ENCODE data around the gene USP3. TPM values are rescaled to one million over a fixed set of nuclear protein-coding genes. Genes with fewer than 3 reads are reported as not detected.

USP3 gene
- total and polyA plus RNA-seq, 10 donors: 29.5 to 136 (median 95.0) TPM

DNA sequence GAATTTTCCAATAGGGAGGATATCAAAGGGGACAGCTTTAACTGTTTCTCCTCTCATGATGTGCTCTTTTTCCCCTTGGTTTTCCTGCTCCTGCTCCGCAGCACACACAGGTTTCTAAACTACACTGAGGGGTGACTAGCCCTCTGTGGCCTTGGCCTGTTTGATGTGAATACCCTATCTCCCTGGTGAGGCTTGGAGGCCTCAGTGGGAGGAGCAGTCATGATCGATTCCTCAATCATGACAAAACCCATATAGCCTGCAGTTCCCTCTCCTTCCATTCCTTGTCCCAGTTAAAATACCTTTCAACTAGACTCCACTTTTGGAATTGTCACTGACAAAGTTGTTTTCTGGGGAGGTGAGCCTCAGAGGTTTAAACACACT lies 24.0 kb upstream of the USP3 start:
- no peaks in the 10 kb centered on the region for H3K27me3 ChIP-seq (replicated peaks in 1 of 7)
- intact Hi-C loops (cut with DNase I; ENCODE audit: low total_unique reads): no loop called here
- WGBS, 5 donors: 86 to 95% (median 89%) methylated on average over 2 of the region's 2 CpGs
- H3K27ac ChIP-seq: peak overlapping the region; percentile 37 to 89 (median 72)
- no peaks in the 10 kb centered on the region for H3K36me3 ChIP-seq
- DNase-seq: no peak
- H3K4me1 ChIP-seq: peaks cover 40 to 100% (median 85%) of the 10 kb centered on the region in 6 donors
- H3K9me3 ChIP-seq: no peaks in the 10 kb centered on the region
- TF ChIP-seq, protein P1, sequence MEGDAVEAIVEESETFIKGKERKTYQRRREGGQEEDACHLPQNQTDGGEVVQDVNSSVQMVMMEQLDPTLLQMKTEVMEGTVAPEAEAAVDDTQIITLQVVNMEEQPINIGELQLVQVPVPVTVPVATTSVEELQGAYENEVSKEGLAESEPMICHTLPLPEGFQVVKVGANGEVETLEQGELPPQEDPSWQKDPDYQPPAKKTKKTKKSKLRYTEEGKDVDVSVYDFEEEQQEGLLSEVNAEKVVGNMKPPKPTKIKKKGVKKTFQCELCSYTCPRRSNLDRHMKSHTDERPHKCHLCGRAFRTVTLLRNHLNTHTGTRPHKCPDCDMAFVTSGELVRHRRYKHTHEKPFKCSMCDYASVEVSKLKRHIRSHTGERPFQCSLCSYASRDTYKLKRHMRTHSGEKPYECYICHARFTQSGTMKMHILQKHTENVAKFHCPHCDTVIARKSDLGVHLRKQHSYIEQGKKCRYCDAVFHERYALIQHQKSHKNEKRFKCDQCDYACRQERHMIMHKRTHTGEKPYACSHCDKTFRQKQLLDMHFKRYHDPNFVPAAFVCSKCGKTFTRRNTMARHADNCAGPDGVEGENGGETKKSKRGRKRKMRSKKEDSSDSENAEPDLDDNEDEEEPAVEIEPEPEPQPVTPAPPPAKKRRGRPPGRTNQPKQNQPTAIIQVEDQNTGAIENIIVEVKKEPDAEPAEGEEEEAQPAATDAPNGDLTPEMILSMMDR (IDR thresholded peaks at IDR 0.05 in 8 of 11, conservative IDR thresholded peaks at IDR 0.05 in 3 of 11): no peak
- TF ChIP-seq POLR2AphosphoS5 (IDR thresholded peaks at IDR 0.05): no peak
- no peak for TF ChIP-seq POLR2A (IDR thresholded peaks at IDR 0.05)
- H3K4me3 ChIP-seq: peak overlapping the region in 1 of 8 donors; percentile 8

DNA sequence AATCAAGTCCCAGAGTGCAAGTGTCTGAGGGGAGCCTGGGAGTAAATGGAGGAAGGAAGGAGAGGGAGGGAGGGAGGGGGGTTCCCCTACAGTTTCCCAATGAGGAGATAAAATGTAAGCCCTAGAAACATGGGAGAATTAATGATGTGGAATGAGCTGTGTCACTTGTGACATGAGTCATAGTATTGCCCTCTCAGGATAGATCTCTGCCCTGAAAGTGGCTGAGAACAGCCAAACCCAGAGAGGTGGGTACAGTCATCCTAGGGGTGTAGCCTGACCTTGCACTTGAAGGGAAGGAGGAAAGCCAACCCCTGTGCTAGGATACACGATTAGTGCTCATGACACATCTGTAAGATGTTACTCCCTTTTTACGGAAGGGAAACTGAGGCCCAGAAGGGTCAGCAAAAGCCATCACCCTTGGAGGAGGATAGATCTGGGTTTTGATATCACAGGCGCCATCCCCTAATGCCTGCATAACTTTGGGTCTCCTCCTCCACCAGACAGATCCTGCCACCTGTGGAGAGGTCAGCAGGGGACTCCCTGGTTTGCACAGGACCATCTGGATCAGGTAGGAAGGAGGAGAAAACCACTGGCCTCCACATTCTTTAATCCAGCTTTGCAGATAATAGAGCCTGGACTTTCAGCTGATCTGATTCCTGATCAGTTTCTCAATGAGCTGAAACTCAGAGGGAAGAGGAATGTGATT lies 23.1 kb upstream of the USP3 start:
- DNase-seq: no peak
- Histone ChIP-seq H3K27me3 (replicated peaks in 1 of 7) (no peaks in the 10 kb centered on the region), H3K4me1 (peaks cover 35 to 100% (median 79%) of the 10 kb centered on the region in 6 donors), H3K4me3 (no peak overlapping the region), H3K9me3 (no peaks in the 10 kb centered on the region), H3K27ac (peak overlapping the region in 6 of 8 donors; percentile 60 to 89 (median 78)), H3K36me3 (no peaks in the 10 kb centered on the region)
- intact Hi-C loops (cut with DNase I; ENCODE audit: low total_unique reads): no loop called here
- TF ChIP-seq POLR2AphosphoS5 (IDR thresholded peaks at IDR 0.05) (no peak), POLR2A (IDR thresholded peaks at IDR 0.05) (no peak)
- TF ChIP-seq, protein P1 (IDR thresholded peaks at IDR 0.05 in 8 of 11, conservative IDR thresholded peaks at IDR 0.05 in 3 of 11): no peak
- WGBS, 5 donors: 61 to 86% (median 74%) methylated on average over 3 of the region's 3 CpGs

DNA sequence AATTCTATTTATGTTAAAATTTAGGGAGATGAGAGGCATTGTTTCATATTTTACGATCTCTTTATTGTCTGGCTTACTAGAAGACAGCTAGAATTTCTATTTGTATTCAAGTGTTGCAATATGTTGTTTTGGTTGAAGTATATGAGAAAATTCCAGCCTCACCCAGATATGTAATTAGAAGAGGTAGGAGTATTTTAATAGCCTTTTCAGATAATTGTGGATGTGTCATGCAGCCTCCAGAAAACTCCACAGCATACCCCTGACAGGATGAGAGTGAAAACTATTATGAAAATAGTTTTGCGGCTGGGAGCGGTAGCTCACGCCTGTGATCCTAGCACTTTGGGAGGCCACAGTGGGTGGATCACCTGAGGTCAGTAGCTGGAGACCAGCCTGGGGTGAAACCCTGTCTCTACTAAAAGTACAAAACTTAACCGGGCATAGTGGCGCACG lies 21.5 kb upstream of the USP3 start:
- intact Hi-C loops (cut with DNase I; ENCODE audit: low total_unique reads): no loop called here
- WGBS, 5 donors: 77 to 90% (median 80%) methylated on average over 7 of the region's 7 CpGs
- Histone ChIP-seq H3K27ac (peak overlapping the region in 7 of 8 donors; percentile 55 to 100 (median 68)), H3K27me3 (replicated peaks in 1 of 7) (no peaks in the 10 kb centered on the region), H3K4me3 (no peak overlapping the region), H3K9me3 (no peaks in the 10 kb centered on the region), H3K36me3 (no peaks in the 10 kb centered on the region), H3K4me1 (peaks cover 37 to 100% (median 85%) of the 10 kb centered on the region in 6 donors)
- DNase-seq: no peak
- no peak for TF ChIP-seq POLR2AphosphoS5 (IDR thresholded peaks at IDR 0.05)
- TF ChIP-seq, protein P1 (IDR thresholded peaks at IDR 0.05 in 8 of 11, conservative IDR thresholded peaks at IDR 0.05 in 3 of 11): no peak
- no peak for TF ChIP-seq POLR2A (IDR thresholded peaks at IDR 0.05)

DNA sequence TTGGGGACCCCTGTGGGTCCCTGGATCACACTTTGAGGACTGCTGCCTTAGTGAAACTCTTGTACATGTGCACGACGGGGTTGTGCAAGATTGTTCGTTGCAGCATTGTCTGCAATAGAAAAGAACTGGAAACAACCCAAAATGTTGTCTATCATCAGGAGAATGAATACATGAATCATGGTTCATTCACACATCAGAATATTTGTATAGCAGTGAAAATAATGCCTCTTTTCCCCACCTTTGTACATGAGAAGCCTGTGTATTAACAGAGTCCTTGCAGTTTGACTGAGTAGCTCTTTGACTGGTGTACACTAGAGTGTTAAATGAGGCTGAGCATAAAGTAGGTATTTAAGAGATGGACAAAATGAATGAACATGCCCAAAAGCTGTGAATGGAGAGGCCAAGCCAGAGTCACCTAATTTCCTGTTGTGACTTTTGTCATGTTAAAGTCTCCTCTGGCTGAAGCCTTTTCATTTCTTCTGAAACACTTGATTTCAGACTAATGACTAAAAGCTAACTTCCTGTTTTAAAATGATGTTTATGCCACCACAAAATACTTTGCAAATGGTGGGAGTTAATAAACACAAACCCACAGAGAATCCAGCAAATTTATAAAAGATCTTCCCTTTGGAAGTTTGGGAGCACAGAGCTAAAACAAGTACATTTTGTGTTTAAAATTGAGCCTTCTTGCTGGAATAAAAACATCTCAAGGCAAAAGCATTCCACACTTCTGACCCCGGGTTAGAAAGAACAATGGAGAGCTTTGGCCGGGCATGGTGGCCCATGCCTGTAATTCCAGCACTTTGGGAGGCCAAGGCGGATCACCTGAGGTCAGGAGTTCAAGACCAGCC lies 20.6 kb upstream of the USP3 start:
- Histone ChIP-seq H3K27ac (peak overlapping the region; percentile 5 to 100 (median 65)), H3K9me3 (no peaks in the 10 kb centered on the region)
- WGBS, 5 donors: 53 to 66% (median 59%) methylated on average over 5 to 6 of the region's 6 CpGs

More for the DNA sequence above, 20.6 kb upstream of the USP3 start:
- Histone ChIP-seq H3K27me3 (replicated peaks in 1 of 7) (no peaks in the 10 kb centered on the region), H3K4me3 (no peak overlapping the region), H3K4me1 (peaks cover 33 to 100% (median 82%) of the 10 kb centered on the region in 6 donors), H3K36me3 (no peaks in the 10 kb centered on the region)
- no peak for DNase-seq
- intact Hi-C loops (cut with DNase I; ENCODE audit: low total_unique reads): no loop called here
- TF ChIP-seq, protein P1 (IDR thresholded peaks at IDR 0.05 in 8 of 11, conservative IDR thresholded peaks at IDR 0.05 in 3 of 11): no peak
